ENCODE data around the gene XXYLT1. TPM values are rescaled to one million over a fixed set of nuclear protein-coding genes. Genes with fewer than 3 reads are reported as not detected.

Gene XXYLT1
- total and polyA plus RNA-seq, 9 of the 15 experiments (the other 6 are each of a cell fraction or from before 2014, with no cell fraction given) = 1.9 to 18.9 (median 15.0) TPM

DNA sequence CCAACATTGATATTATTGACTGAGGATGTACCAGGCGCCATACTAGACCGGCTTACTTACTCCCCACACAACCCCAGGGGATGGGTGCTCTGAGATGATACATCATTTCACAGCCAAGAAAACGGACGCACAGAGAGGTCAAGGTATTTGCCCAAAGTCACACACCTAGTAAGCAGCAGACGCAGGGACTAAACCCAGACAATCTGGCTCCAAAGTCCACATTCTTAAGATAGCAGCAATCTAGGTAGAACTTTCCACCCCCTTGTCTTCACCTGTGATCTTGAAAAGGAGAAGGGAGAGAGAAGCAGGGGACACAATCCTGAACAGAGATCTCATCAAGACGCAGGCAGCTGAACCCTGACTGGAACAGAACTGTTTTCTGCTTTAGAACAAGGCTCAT is 200.6 kb downstream of the XXYLT1 start:
- POLR2A ChIA-PET = no interaction called here
- ATAC-seq = no peak
- Histone ChIP-seq H3K9ac (ENCODE audit: insufficient read depth in 1 of 2, low read depth in 2 of 2, low read length in 2 of 2) (no peak overlapping the region), H3K4me1 (replicated peaks in 1 of 2; ENCODE audit: control insufficient read depth in 2 of 2, insufficient read depth in 2 of 2, low read length in 2 of 2) (peaks cover 0 to 10% of the 10 kb centered on the region in 2 experiments; a peak in 2 of 5 replicates), H3K27me3 (ENCODE audit: control insufficient read depth in 2 of 2, insufficient read depth in 2 of 2, low read length in 2 of 2) (no peaks in the 10 kb centered on the region), H3K36me3 (ENCODE audit: control insufficient read depth, insufficient read depth, low read length) (peaks cover 5% of the 10 kb centered on the region; the same call in 1 of the 3 replicates), H3K4me3 (no peak overlapping the region), H4K20me1 (replicated peaks; ENCODE audit: control insufficient read depth, insufficient read depth, low read length) (no peaks in the 10 kb centered on the region; the same call in 1 of the 2 replicates), H3K79me2 (ENCODE audit: control insufficient read depth, insufficient read depth, low read length) (no peaks in the 10 kb centered on the region), H3K27ac (ENCODE audit: extremely low read depth, low read depth, low read length) (no peak overlapping the region), H2AFZ (ENCODE audit: low read depth, low read length) (no peak overlapping the region), H3K9me3 (replicated peaks; ENCODE audit: control insufficient read depth, insufficient read depth, low read depth, low read length) (no peaks in the 10 kb centered on the region), H3K4me2 (ENCODE audit: insufficient read depth, low read length) (no peak overlapping the region), H3K9me1 (ENCODE audit: control insufficient read depth, insufficient read depth, low read length) (no peaks in the 10 kb centered on the region)
- CTCF ChIA-PET (ENCODE audit: low intra/inter-chr PET ratio) = no interaction called here
- TF ChIP-seq, protein P1, sequence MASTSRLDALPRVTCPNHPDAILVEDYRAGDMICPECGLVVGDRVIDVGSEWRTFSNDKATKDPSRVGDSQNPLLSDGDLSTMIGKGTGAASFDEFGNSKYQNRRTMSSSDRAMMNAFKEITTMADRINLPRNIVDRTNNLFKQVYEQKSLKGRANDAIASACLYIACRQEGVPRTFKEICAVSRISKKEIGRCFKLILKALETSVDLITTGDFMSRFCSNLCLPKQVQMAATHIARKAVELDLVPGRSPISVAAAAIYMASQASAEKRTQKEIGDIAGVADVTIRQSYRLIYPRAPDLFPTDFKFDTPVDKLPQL (IDR thresholded peaks at IDR 0.05; ENCODE audit: extremely low read depth, insufficient read length) = no peak
- TF ChIP-seq ZNF239 (CRISPR knock-in tag; IDR thresholded peaks at IDR 0.05) = no peak
- TF ChIP-seq ATF7 (IDR thresholded peaks at IDR 0.05) = no peak
- TF ChIP-seq HSF4 (CRISPR knock-in tag; IDR thresholded peaks at IDR 0.05; ENCODE audit: borderline replicate concordance) = no peak
- TF ChIP-seq EHMT2 (IDR thresholded peaks at IDR 0.05) = no peak
- no peak for TF ChIP-seq MEF2A (IDR thresholded peaks at IDR 0.05; ENCODE audit: control insufficient read depth, low read depth, low read length)
- TF ChIP-seq BRD9 (IDR thresholded peaks at IDR 0.05; ENCODE audit: low read depth, partially characterized antibody) = no peak
- no TSS peak for BruUV-seq (replicated peaks)
- FAIRE-seq = no peak
- intact Hi-C loops (cut with micrococcal nuclease) = no loop called here
- WGBS (ENCODE audit: insufficient coverage, low coverage, missing lambda C conversion rate) = 71% methylated on average over 6 of the region's 6 CpGs
- in situ Hi-C loops (cut with MboI) = no loop called here
- no peak for DNase-seq (ENCODE audit: extremely low read depth in 1 of 4, low spot score in 3 of 4)

Measured in K562 (cell line).